Measurements from ENCODE around the gene NCF2.
"Not testable (repeated sequence)": the region's sequence is repeated elsewhere in the genome, so short reads cannot be mapped to it uniquely, and the experiment has no call there.

NCF2 gene

GRCh38 chr1:183612975-183613374, 22.7 kb upstream of the NCF2 start:
- in situ Hi-C loops (cut with MboI; ENCODE audit: low sequenced_read_pairs): not testable (repeated sequence)

GRCh38 chr1:183612407-183612806, 22.1 kb upstream of the NCF2 start:
- in situ Hi-C loops (cut with MboI; ENCODE audit: low sequenced_read_pairs): no loop called here

- in situ Hi-C loops (cut with MboI; ENCODE audit: low sequenced_read_pairs): no loop called here
These were observed 20.8 kb upstream of the NCF2 start for GRCh38 chr1:183611021-183611420.

GRCh38 chr1:183609759-183610452, 19.6 kb upstream of the NCF2 start:
- in situ Hi-C loops (cut with MboI; ENCODE audit: low sequenced_read_pairs): no loop called here

- in situ Hi-C loops (cut with MboI; ENCODE audit: low sequenced_read_pairs): no loop called here
These were observed 19.1 kb upstream of the NCF2 start for GRCh38 chr1:183609313-183609712.

- in situ Hi-C loops (cut with MboI; ENCODE audit: low sequenced_read_pairs): no loop called here
These were observed 17.2 kb upstream of the NCF2 start for GRCh38 chr1:183607322-183607980.

- in situ Hi-C loops (cut with MboI; ENCODE audit: low sequenced_read_pairs): no loop called here
These were observed 15.6 kb upstream of the NCF2 start for GRCh38 chr1:183605904-183606303.

- in situ Hi-C loops (cut with MboI; ENCODE audit: low sequenced_read_pairs): no loop called here
These were observed 14.6 kb upstream of the NCF2 start for GRCh38 chr1:183604815-183605214.

- in situ Hi-C loops (cut with MboI; ENCODE audit: low sequenced_read_pairs): no loop called here
These were observed 14.0 kb upstream of the NCF2 start for GRCh38 chr1:183604038-183604808.

GRCh38 chr1:183602510-183602909, 12.3 kb upstream of the NCF2 start:
- in situ Hi-C loops (cut with MboI; ENCODE audit: low sequenced_read_pairs): no loop called here

GRCh38 chr1:183600634-183601033, 10.4 kb upstream of the NCF2 start:
- in situ Hi-C loops (cut with MboI; ENCODE audit: low sequenced_read_pairs): no loop called here

- in situ Hi-C loops (cut with MboI; ENCODE audit: low sequenced_read_pairs): no loop called here
These were observed 9.9 kb upstream of the NCF2 start for GRCh38 chr1:183600136-183600535.

- in situ Hi-C loops (cut with MboI; ENCODE audit: low sequenced_read_pairs): no loop called here
These were observed 8.1 kb upstream of the NCF2 start for GRCh38 chr1:183598386-183598785.

- in situ Hi-C loops (cut with MboI; ENCODE audit: low sequenced_read_pairs): no loop called here
These were observed 7.5 kb upstream of the NCF2 start for GRCh38 chr1:183597656-183598347.

- in situ Hi-C loops (cut with MboI; ENCODE audit: low sequenced_read_pairs): no loop called here
These were observed 6.2 kb upstream of the NCF2 start for GRCh38 chr1:183596500-183596899.

GRCh38 chr1:183595537-183595936, 5.3 kb upstream of the NCF2 start:
- in situ Hi-C loops (cut with MboI; ENCODE audit: low sequenced_read_pairs): no loop called here

GRCh38 chr1:183593356-183593755, 3.1 kb upstream of the NCF2 start:
- in situ Hi-C loops (cut with MboI; ENCODE audit: low sequenced_read_pairs): no loop called here

- in situ Hi-C loops (cut with MboI; ENCODE audit: low sequenced_read_pairs): no loop called here
These were observed 2.5 kb upstream of the NCF2 start for GRCh38 chr1:183592733-183593132.

- in situ Hi-C loops (cut with MboI; ENCODE audit: low sequenced_read_pairs): no loop called here
These were observed 400 bp downstream of the NCF2 start for GRCh38 chr1:183589874-183590243.

GRCh38 chr1:183589384-183589783, 875 bp downstream of the NCF2 start:
- in situ Hi-C loops (cut with MboI; ENCODE audit: low sequenced_read_pairs): no loop called here

GRCh38 chr1:183588827-183589226, 1.4 kb downstream of the NCF2 start:
- in situ Hi-C loops (cut with MboI; ENCODE audit: low sequenced_read_pairs): no loop called here

Measured in HL-60/S4 (cell line).